ENCODE measurements around the gene GH2.

GH2 gene

GRCh38 chr17:63842173-63842539, 39.6 kb downstream of the GH2 start:
- no peak for TF ChIP-seq ZFX (IDR thresholded peaks at IDR 0.05; ENCODE audit: borderline replicate concordance)
- no peak for TF ChIP-seq CTCF (IDR thresholded peaks at IDR 0.05)
- H3K27ac ChIP-seq: peak overlapping the region; percentile 96

- peak overlapping the region; percentile 96 for H3K27ac ChIP-seq
- TF ChIP-seq CTCF (IDR thresholded peaks at IDR 0.05) (no peak), ZFX (IDR thresholded peaks at IDR 0.05; ENCODE audit: borderline replicate concordance) (no peak)
These were observed 40.2 kb downstream of the GH2 start for GRCh38 chr17:63841350-63842172.

- H3K27ac ChIP-seq: peak overlapping the region; percentile 96
- TF ChIP-seq CTCF (IDR thresholded peaks at IDR 0.05) (no peak), ZFX (IDR thresholded peaks at IDR 0.05; ENCODE audit: borderline replicate concordance) (no peak)
These were observed 41.0 kb downstream of the GH2 start for GRCh38 chr17:63840591-63841349.

GRCh38 chr17:63838631-63839171, 43.0 kb downstream of the GH2 start:
- peak overlapping the region; percentile 96 for H3K27ac ChIP-seq
- no peak for TF ChIP-seq ZFX (IDR thresholded peaks at IDR 0.05; ENCODE audit: borderline replicate concordance)
- no peak for TF ChIP-seq CTCF (IDR thresholded peaks at IDR 0.05)

GRCh38 chr17:63837962-63838600, 43.7 kb downstream of the GH2 start:
- H3K27ac ChIP-seq: peak overlapping the region; percentile 96
- TF ChIP-seq CTCF (IDR thresholded peaks at IDR 0.05) (no peak), ZFX (IDR thresholded peaks at IDR 0.05; ENCODE audit: borderline replicate concordance) (no peak)

- TF ChIP-seq CTCF (IDR thresholded peaks at IDR 0.05): no peak
- no peak for TF ChIP-seq ZFX (IDR thresholded peaks at IDR 0.05; ENCODE audit: borderline replicate concordance)
- H3K27ac ChIP-seq: peak overlapping the region; percentile 96
These were observed 44.3 kb downstream of the GH2 start for GRCh38 chr17:63837480-63837879.
